HG03064 (cell line): ENCODE results near the gene MKRN2.

ENCODE experiments used
- ATAC-seq: cut with Tn5 transposase; IDR thresholded peaks from one replicate; pipeline ENCODE4 v1.9.1; 2021; ENCODE audit warnings: low read depth; ENCODE audit not compliant: unreplicated experiment

The MKRN2 gene

GRCh38 chr3:12585181-12585580 is 28.3 kb downstream of the MKRN2 start:
- no peak for ATAC-seq

GRCh38 chr3:12585970-12586369 is 29.1 kb downstream of the MKRN2 start:
- ATAC-seq, result no peak

- no peak for ATAC-seq
These were observed 29.5 kb downstream of the MKRN2 start for GRCh38 chr3:12586403-12586802.

GRCh38 chr3:12588039-12589009 is 31.4 kb downstream of the MKRN2 start:
- no peak for ATAC-seq

- no peak for ATAC-seq
These were observed 33.2 kb downstream of the MKRN2 start for GRCh38 chr3:12590096-12590495.

GRCh38 chr3:12591456-12591855 is 34.6 kb downstream of the MKRN2 start:
- ATAC-seq, result no peak

GRCh38 chr3:12591997-12592715 is 35.3 kb downstream of the MKRN2 start:
- ATAC-seq, result no peak

- no peak for ATAC-seq
These were observed 36.6 kb downstream of the MKRN2 start for GRCh38 chr3:12593473-12593872.

GRCh38 chr3:12598890-12599289 is 42.0 kb downstream of the MKRN2 start:
- no peak for ATAC-seq

- no peak for ATAC-seq
These were observed 44.2 kb downstream of the MKRN2 start for GRCh38 chr3:12601072-12601471.

- ATAC-seq, result no peak
These were observed 47.1 kb downstream of the MKRN2 start for GRCh38 chr3:12603969-12604368.

- ATAC-seq, result no peak
These were observed 51.5 kb downstream of the MKRN2 start for GRCh38 chr3:12608376-12608775.

- ATAC-seq, result no peak
These were observed 54.2 kb downstream of the MKRN2 start for GRCh38 chr3:12611117-12611516.

- no peak for ATAC-seq
These were observed 55.8 kb downstream of the MKRN2 start for GRCh38 chr3:12612514-12613226.

- no peak for ATAC-seq
These were observed 56.4 kb downstream of the MKRN2 start for GRCh38 chr3:12613250-12613649.

- ATAC-seq, result no peak
These were observed 58.4 kb downstream of the MKRN2 start for GRCh38 chr3:12615266-12615665.

GRCh38 chr3:12618426-12618825 is 61.5 kb downstream of the MKRN2 start:
- ATAC-seq, result no peak

- no peak for ATAC-seq
These were observed 63.4 kb downstream of the MKRN2 start for GRCh38 chr3:12620305-12620704.

GRCh38 chr3:12620729-12621128 is 63.8 kb downstream of the MKRN2 start:
- no peak for ATAC-seq

GRCh38 chr3:12622335-12622734 is 65.4 kb downstream of the MKRN2 start:
- ATAC-seq, result peak; percentile 53

- no peak for ATAC-seq
These were observed 67.2 kb downstream of the MKRN2 start for GRCh38 chr3:12624056-12624455.
